GM19467 (cell line): ENCODE measurements around the gene FAM83D.
"Not testable (repeated sequence)": the region's sequence is repeated elsewhere in the genome, so short reads cannot be mapped to it uniquely, and the experiment has no call there.

Experiments
- ATAC-seq: cut with Tn5 transposase; IDR thresholded peaks from one replicate; pipeline ENCODE4 v1.9.1; 2021; ENCODE audit warnings: mild to moderate bottlenecking, moderate library complexity; ENCODE audit not compliant: unreplicated experiment

Gene FAM83D

DNA sequence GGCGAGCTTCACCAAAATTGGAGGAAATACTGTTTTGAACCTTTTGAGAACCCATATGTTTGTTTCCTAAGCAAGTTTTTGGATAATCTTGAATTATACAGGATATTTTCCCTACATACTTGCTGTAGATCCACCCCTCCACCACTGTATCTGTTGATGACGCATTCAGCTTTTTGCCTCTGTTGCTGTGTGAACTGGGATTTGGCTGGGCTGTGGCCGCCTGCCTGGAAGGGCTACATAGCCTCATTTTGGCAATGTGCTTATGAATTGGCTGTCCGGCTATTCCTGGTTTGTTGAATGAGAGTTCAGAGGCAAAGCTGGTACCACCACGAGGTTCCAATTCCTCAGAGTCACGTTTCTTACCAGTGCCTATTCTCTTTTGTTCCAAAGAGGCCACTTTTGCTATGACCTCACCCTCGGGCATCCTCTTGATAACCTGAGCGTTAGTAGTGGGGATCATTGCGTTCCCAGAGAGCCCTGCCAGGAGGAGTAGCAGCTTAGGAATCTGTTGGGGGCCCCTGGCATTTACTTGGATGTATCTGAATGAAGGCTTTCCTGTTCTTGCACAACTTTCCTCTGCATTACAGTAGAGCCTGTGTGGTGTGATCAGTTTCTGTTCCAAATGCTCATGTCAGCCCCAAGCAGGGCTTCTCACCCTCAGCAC lies 6.4 kb downstream of the FAM83D start:
- ATAC-seq: no peak

DNA sequence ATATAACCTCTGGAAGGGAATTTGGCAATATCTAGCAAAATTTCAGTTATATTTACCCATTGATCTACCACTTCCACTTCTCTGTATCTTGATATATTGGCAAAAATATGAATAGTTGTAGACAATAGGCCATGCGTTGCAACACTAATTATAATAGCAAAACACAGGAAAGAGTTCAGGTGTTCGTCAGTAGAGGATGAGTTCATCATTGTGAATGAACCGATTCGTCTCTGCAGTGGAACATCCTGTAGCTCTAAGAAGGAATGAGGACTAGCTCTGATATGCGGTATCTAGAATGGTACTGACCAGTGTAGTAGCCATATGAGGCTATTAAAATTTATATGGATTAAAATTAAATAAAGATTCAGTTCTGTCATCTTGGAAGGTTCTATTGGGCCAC lies 8.3 kb downstream of the FAM83D start:
- ATAC-seq: no peak

DNA sequence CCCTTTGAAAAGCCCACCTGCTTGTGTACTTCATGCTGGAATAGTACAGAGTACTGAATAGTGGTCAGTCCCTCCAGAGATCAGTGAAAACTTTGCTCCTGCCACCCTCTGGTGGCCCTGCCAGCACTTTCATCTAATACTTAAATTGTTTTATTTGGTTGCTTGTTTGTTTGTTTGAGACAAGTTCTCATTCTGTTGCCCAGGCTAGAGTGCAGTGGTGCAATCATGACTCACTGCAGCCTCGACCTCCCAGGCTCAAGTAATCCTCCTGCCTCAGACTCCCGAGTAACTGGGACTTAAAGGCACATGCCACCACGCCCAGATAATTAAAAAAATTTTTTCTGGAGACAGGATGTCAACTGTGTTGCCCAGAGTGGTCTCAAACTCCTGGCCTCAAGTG lies 9.1 kb downstream of the FAM83D start:
- ATAC-seq: no peak

DNA sequence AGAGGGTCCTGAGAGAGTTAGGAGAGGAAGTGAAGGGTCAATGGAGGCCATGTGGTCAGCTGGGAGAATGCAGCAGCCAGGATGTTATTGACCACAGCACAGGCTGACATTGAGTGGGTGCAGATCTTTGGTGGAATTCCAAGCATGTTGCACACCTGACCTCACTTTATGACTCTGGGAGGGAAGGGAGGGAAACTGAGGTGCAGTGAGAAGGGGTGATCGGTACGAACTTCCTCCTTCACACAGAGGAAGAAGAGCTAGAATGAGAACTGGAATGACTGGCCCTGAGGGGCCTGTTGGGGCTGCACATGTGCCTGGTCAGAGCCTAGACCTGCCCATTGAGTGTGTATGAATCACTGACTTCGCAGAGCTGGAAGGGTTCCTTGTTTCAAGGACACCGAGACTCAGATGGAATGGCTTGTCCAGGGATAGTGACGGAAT lies 9.8 kb downstream of the FAM83D start:
- ATAC-seq: no peak

DNA sequence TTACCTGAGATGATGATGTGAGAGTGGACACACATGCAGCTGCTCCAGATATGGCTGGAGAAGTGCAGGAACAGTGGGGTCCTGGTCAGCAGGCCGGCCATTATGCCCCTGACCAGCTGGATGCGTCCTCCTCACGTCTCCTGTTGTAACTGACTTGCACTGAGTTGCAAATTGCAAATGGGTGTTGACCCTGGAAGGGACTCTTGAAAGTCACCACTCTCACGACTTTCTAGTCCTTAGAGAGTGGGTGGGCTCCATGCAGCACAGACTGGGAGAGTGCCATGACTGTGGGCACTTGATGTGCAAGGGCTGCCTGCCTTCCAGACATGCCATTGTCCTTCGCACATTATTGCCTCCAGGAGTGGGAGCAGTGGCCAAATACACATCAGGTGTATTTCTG lies 10.8 kb downstream of the FAM83D start:
- ATAC-seq: no peak

DNA sequence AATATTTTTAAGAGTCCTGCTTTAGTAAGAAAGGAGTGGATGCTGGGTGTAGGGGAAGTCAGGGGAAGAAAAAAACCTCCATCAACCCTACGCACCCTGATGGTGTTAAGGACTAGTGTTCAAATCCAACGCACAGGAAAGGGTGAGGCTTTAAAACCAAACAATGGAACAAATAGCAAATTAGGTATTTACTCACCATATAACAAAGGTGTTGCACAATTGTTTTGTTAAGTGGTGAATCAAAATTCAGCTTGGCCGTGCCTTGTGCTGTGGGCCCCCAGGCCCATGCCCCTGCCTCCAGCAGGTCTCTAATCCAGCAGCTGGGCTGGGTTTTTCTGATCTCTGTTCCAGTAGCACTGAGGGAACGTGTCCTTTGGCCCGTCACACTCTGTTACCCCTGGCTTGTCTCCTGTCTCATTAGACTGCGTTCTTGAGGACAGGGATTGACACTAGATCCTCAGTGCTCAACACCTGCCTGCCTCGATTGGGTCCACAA lies 11.8 kb downstream of the FAM83D start:
- no peak for ATAC-seq

DNA sequence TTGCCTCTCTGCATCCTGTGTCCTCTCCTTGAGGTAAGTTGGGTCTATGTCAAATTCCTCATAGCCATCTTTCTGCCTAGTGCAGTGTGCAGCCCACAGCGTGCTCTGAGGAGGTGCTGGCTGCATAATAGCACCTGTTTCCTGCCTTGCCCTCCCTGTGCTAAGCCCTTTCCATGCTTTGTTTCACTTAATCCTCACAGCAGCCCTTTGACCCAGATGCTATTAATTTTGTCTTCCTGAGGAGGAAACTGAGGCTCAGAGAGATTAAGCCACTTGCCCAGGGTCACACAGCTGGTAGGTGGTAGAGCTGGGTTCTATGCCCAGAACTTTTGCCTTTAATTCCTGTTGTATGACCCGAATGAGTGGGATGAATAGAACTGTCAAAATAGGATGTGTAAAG lies 13.5 kb downstream of the FAM83D start:
- no peak for ATAC-seq

DNA sequence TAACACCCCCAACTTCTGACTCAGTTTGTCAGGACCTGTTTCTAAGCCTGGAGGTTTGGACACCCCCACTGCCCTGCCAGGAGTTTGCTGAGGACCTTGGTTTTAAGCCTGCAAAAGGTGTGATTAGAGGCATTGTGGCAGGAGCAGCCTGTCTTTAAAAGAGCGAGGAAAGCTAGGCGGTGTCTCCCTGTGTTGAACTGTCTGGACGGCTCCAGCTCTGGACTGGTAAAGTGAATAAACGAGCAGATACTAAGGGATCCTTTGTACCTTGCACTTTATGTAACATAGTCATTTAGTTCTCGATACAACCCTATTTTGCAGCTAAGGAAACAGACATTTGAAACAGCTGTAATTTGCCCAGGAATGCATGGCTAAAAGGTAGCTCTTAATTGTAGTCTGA lies 14.4 kb downstream of the FAM83D start:
- no peak for ATAC-seq

DNA sequence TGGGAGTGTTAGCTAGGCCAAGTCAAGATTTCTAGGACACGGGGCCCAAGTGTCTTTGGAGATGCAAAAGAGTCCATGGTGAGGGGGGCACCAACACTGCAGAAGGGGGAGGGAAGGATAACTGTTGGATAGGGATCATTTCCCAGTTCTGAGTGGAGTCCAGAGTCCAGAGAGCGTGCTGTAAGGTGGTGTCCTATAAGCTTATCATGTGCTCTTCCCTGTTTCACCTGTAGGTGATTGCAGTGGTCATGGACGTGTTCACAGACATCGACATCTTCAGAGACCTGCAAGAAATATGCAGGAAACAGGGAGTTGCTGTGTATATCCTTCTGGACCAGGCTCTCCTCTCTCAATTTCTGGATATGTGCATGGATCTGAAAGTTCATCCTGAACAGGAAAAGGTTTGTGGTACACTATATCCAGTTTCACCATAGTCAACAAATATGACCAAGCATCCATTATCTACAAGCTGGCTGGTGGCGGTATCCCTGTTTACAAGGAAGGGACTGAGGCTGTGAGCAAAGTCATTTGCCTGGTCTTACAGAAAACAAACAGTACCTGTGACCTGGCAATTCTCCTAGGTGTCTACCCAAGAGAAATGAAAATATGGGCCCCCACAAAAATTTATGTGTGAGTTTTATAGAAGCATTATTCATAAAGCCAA lies 15.6 kb downstream of the FAM83D start:
- ATAC-seq: no peak

DNA sequence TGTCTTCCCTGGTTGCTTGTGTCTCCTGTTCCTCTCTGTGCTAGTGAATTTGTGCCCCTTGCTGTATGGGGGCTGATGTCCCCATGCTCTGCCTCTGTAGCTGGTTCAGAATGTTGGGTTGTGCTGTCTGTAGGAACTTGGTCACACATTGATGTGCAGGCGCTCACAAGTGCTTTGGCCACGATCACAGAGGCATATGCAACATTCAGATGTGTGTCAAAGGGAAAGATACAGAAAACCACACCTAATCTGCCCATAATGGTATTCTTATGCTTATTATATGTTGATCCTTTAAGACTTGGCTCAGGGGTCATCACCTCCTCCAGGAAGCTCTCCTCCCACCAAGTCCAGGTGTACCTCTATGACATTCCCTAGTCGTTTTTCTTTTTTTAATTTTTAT lies 18.8 kb downstream of the FAM83D start:
- no peak for ATAC-seq

DNA sequence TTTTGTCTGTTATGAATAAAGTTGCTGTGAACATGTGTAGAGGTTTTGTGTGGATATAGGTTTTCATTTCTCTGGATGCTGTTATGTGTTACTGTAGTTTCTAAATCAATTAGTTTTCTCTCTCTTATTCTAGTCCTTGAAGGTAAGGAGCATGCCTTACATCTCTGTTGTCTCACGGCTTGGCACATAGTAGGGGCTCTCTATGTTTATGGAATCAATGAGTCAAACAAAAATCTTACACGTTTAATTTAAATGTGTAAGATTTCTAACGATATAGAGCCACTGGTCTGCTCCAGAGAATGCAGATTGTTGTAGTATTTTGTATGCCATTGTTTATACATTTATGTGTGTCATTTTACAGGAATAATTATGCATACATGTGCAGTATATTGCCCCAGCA lies 20.6 kb downstream of the FAM83D start:
- no peak for ATAC-seq

DNA sequence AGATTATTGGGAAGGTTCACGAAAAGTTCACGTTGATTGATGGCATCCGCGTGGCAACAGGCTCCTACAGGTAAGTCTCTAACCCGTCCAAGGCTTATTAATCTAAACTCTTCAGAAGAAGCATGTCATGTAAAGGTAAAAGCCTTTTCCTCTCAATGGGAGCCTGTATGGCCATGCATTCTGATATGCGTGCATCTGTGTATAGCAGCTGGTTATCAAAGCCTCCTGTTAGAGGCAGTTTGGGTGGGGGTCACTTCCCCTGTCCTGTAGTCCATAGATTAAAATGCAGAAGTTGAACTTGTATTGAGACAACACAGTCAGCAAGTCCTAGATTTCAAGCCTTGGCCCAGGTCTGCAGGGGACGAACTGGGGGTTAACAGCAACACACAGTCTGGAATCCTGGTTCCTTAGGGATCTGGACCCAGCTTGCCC lies 21.7 kb downstream of the FAM83D start:
- no peak for ATAC-seq

DNA sequence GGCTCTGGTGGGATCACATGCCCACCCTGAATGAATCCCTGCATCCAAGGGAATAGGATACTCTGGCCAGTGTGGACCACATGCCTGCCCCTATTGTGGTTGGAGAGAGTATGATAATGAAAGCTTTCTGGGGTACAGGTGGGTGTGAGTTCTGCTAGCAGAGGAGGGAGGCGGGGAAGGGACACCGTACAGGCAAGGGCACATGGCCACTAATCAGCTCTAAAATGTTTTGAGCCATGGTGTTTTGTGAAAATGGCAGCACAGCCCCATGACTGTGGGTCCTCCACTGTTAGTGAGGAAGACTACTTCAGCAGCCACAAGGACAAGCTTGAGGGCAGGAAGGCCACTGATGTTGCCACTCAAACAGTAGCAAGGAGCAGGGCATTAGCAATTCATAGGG lies 24.0 kb downstream of the FAM83D start:
- no peak for ATAC-seq

DNA sequence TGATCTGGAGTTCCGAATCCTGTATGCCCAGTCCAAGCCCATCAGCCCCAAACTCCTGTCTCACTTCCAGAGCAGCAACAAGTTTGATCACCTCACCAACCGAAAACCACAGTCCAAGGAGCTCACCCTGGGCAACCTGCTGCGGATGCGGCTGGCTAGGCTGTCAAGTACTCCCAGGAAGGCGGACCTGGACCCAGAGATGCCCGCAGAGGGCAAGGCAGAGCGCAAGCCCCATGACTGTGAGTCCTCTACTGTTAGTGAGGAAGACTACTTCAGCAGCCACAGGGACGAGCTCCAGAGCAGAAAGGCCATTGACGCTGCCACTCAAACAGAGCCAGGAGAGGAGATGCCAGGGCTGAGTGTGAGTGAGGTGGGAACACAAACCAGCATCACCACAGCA lies 25.4 kb downstream of the FAM83D start:
- ATAC-seq: no peak

DNA sequence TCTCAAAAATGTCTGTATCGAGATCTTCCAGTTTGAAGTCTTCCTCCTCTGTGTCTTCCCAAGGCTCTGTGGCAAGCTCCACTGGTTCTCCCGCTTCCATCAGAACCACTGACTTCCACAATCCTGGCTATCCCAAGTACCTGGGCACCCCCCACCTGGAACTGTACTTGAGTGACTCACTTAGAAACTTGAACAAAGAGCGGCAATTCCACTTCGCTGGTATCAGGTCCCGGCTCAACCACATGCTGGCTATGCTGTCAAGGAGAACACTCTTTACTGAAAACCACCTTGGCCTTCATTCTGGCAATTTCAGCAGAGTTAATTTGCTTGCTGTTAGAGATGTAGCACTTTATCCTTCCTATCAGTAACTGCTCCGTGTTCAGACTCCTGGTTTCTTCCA lies 25.9 kb downstream of the FAM83D start:
- ATAC-seq: no peak

DNA sequence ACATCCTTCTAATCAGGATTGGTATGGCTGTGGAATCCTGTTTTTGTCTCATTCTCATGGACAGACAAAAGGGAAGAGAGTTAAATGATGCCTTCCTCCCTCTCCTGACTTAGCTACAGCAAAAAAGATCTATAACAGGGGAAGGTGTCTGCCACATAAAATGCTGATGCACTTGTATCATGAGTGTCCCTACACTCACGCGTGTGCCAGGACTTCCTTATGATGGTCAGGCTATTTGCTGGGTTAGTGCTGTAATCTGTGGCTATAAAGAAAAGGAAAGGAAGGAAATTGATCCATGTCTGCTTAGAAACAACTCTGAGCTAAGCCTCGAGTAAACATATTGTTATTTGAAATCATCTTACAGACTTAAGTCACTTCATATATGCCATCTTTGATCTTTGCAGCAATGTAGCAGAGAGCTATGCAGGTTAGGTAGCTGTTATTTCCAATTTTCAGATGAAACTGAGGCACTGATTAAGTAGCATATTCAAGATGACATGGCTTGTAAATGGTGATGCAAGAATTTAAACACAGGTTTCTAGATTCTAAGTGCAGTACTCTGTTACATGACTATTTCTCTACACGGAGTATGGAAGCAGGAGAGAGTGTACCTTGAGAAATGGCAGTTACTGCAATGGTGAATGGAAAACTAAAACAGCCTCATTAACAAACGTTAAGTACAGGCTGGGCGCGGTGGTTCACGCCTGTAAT lies 27.6 kb downstream of the FAM83D start:
- ATAC-seq: no peak

DNA sequence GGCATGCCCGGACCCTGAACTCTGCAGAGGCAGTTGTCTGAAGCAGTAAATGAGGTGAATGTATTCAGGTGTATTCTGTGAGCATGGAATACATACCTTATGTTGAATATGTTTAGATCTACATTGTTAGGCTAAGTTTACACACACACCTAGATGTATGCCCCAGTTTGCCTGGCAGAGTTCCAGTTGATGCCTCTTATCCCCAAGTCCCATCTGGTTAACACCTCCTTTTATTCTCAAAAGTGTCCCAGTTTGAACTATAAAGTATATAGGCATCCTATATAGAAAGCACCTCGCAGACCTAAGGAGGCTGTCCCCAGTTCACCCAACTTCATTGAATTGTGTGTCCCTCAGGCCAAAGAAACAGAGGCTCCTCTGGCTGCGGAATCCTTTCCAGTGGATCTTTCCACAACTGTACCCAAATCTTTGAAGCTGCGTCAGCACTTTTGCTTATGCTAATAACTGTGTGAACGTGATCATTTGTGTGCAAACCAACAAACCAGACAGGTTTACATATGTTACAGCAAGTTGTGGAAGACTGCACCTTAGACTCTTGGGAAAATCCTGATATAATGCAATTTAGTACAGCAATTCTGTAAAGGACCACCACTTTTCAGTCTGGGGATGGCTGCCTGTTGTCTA lies 31.1 kb downstream of the FAM83D start:
- ATAC-seq: no peak

DNA sequence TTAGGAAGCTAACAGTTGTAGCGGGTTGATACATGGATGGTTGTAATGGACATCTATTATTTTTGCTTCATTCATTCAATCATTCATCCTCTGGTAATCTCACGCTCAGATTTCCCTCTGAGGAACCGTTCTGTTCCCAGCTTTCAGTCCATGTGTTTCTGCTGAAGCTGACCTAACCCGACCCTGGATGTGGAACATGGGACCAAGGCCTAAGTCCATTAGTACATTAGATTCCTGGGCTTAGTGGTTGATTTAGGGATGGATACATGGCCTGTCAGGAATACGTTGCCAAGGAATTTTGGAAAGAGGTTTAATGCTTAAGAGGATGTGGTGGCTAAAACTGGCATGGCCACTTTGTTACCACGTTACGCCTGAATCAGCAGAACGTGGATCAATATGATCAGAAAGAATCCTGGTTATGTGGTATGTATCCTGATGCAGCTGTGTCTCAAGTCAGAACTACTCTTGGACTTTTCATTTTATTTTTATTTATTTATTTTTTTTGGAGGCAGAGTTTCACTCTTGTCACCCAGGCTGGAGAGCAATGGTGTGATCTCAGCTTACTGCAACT lies 31.8 kb downstream of the FAM83D start:
- ATAC-seq: no peak

DNA sequence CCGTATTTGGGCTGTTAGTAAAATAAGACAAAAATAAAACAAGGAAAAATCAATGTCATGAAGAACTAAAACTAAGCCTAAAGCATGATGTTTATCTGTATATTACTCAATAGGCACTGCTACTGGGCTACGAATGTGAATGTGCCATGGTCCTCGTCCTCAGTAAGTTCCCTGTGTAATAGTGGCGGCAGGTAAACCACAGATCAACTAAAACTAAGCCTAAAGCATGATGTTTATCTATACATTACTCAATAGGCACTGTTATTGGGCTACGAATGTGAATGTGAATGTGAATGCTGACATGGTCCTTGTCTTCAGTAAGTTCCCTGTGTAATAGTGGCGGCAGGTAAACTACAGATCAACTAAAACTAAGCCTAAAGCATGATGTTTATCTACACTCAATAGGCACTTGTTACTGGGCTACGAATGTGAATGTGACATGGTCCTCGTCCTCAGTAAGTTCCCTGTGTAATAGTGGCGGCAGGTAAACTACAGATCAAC lies 34.0 kb downstream of the FAM83D start:
- not testable (repeated sequence) for ATAC-seq

DNA sequence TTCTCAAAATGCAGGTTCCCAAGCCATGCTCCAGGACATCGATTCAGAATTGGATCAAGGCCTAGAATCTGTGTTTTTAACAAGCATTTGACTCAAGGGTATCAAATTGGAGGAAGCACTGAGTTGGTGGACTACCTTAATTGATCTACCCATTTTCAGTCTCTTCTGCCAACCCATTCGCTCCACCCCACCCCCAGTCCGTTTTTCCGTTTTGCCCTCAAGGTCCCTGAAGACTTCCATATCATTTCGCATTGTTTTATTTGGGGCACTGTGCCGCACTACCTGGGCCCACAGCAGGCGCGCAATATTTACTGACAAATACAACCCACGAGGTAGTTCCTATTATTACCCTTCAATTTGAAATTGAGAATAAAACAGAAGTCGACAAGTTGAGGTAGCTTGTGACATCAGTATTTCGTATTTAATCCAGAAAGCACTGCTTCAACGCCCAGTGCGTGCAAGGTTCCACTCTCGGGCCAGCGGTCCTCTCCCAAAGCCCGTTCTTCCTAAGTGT lies 35.4 kb downstream of the FAM83D start:
- ATAC-seq: no peak
